ENCODE data around the gene NFATC2.
"Not testable (repeated sequence)": the region's sequence is repeated elsewhere in the genome, so short reads cannot be mapped to it uniquely, and the experiment has no call there.

The NFATC2 gene

GRCh38 chr20:51542571-51543421 is at the start of gene NFATC2:
TSS of gene NFATC2 (minus strand) at chr20:51542719. CDS start at chr20:51542499, 220 bp downstream.
- DNase-seq, result no peak

GRCh38 chr20:51591871-51592270 is 49.4 kb upstream of the NFATC2 start:
- DNase-seq, result no peak

GRCh38 chr20:51588762-51589161 is 46.2 kb upstream of the NFATC2 start:
- DNase-seq, result no peak

- no peak for DNase-seq
These were observed 44.6 kb upstream of the NFATC2 start for GRCh38 chr20:51587145-51587544.

- no peak for DNase-seq
These were observed 43.5 kb upstream of the NFATC2 start for GRCh38 chr20:51586005-51586440.

GRCh38 chr20:51585148-51585547 is 42.6 kb upstream of the NFATC2 start:
- no peak for DNase-seq

- DNase-seq, result no peak
These were observed 42.2 kb upstream of the NFATC2 start for GRCh38 chr20:51584737-51585136.

- no peak for DNase-seq
These were observed 41.6 kb upstream of the NFATC2 start for GRCh38 chr20:51584116-51584515.

GRCh38 chr20:51583499-51583898 is 41.0 kb upstream of the NFATC2 start:
- DNase-seq, result no peak

GRCh38 chr20:51583073-51583472 is 40.6 kb upstream of the NFATC2 start:
- DNase-seq, result no peak

GRCh38 chr20:51581571-51581970 is 39.1 kb upstream of the NFATC2 start:
- no peak for DNase-seq

GRCh38 chr20:51579137-51579536 is 36.6 kb upstream of the NFATC2 start:
- DNase-seq, result no peak

- no peak for DNase-seq
These were observed 35.6 kb upstream of the NFATC2 start for GRCh38 chr20:51578145-51578459.

GRCh38 chr20:51577432-51578144 is 35.1 kb upstream of the NFATC2 start:
- no peak for DNase-seq

- no peak for DNase-seq
These were observed 33.0 kb upstream of the NFATC2 start for GRCh38 chr20:51575486-51575885.

- no peak for DNase-seq
These were observed 31.9 kb upstream of the NFATC2 start for GRCh38 chr20:51574248-51575033.

GRCh38 chr20:51573576-51574243 is 31.2 kb upstream of the NFATC2 start:
- DNase-seq, result no peak

GRCh38 chr20:51571460-51571794 is 28.9 kb upstream of the NFATC2 start:
- DNase-seq, result no peak

GRCh38 chr20:51570739-51571459 is 28.4 kb upstream of the NFATC2 start:
- DNase-seq, result no peak

- no peak for DNase-seq
These were observed 27.6 kb upstream of the NFATC2 start for GRCh38 chr20:51569815-51570738.

- not testable (repeated sequence) for DNase-seq
These were observed 26.0 kb upstream of the NFATC2 start for GRCh38 chr20:51568533-51568932.

Measured in cerebellar nuclear complex (tissue), 1 donor.